C4-2B (cell line): ENCODE measurements around the gene C1QTNF9.

ENCODE experiments used
- ZFX ChIP-seq: fragments of 450-650 bp; IDR thresholded peaks from 2 replicates; pipeline ENCODE4 v1.6.1; 2017
- TF ChIP-seq, protein P1 (sequence below): fragments of 450-650 bp; conservative IDR thresholded peaks from 2 replicates; pipeline ENCODE4 v1.5.1; 2017; ENCODE audit warnings: mild to moderate bottlenecking

DNA sequence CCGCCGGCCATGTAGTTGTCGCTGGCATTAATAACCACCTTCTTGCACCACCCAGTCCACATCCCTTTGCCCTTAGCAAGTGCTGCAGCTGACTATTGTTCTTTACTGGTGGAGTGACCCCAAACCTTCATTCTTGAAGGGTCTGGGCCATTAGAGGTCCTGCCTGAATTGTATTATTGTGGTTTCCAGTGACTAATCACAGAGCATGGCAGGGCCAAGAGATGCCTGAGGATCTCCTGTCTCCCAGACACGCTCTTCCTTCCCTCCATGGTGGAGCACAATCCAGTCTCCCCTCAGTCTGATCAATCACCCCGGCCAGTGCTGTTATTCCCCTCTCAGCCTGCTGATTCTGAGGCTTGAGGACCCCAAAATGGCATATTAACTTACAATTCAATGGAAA lies 39.0 kb downstream of the C1QTNF9 start:
- TF ChIP-seq, protein P1, sequence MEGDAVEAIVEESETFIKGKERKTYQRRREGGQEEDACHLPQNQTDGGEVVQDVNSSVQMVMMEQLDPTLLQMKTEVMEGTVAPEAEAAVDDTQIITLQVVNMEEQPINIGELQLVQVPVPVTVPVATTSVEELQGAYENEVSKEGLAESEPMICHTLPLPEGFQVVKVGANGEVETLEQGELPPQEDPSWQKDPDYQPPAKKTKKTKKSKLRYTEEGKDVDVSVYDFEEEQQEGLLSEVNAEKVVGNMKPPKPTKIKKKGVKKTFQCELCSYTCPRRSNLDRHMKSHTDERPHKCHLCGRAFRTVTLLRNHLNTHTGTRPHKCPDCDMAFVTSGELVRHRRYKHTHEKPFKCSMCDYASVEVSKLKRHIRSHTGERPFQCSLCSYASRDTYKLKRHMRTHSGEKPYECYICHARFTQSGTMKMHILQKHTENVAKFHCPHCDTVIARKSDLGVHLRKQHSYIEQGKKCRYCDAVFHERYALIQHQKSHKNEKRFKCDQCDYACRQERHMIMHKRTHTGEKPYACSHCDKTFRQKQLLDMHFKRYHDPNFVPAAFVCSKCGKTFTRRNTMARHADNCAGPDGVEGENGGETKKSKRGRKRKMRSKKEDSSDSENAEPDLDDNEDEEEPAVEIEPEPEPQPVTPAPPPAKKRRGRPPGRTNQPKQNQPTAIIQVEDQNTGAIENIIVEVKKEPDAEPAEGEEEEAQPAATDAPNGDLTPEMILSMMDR = no peak
- TF ChIP-seq ZFX = no peak
